Colonic mucosa (tissue), 4 donors: ENCODE results near the gene VIPR2. TPM values are rescaled to one million over a fixed set of nuclear protein-coding genes. Genes with fewer than 3 reads are reported as not detected.

Experiments
- DNase-seq: peaks from one replicate; pipeline ENCODE4 v3.0.0-alpha.2; 2020
- H3K27ac ChIP-seq: fragments of 200-600 bp; one replicate; pipeline ENCODE4 v1.8.0; 2021
- H3K27me3 ChIP-seq: fragments of 200-600 bp; one replicate; pipeline ENCODE4 v1.8.0; 2021
- H3K36me3 ChIP-seq: fragments of 200-600 bp; one replicate; pipeline ENCODE4 v1.8.0; 2021
- H3K4me1 ChIP-seq: fragments of 200-600 bp; one replicate; pipeline ENCODE4 v1.8.0; 2021; ENCODE audit warnings: mild to moderate bottlenecking
- H3K4me3 ChIP-seq: fragments of 200-600 bp; one replicate; pipeline ENCODE4 v1.8.0; 2021
- H3K9ac ChIP-seq, 2 donors: one replicate each; pipeline ENCODE4 v1.7.0; 2013; ENCODE audit warnings: control low read depth in 2 of 2, low read depth in 2 of 2, low read length in 2 of 2
- H3K9me3 ChIP-seq: fragments of 200-600 bp; one replicate; pipeline ENCODE4 v1.8.0; 2021
- CTCF ChIP-seq: fragments of 200-600 bp; IDR thresholded peaks from one replicate; pipeline ENCODE4 v1.8.0; 2022; ENCODE audit warnings: antibody characterized with exemption, mild to moderate bottlenecking
- intact Hi-C: fragments of 100-400 bp; cut with DNase I; formaldehyde crosslinking; loops from one replicate; pipeline ENCODE4 v1.14.1; 2022
- total RNA-seq, 2 donors: library from RNA; stranded (reverse); fragmentation: NEBNext Ultra II Directional in 1 of 2; extraction: Animal tissue kit (Norgen Biotek cat#: 25700) in 1 of 2; gene quantifications; one replicate each; pipeline ENCODE4 v1.2.1, GENCODE V29; 2021
- donor health status: healthy.
- donor health status: DM: no; HTN: no; CAD: no.
- donor health status: DM: no; HTN: no; CAD: no.

Gene VIPR2
- total RNA-seq, 2 donors from 2014 or later = 0.37 to 1.3 TPM

- Histone ChIP-seq H3K9ac (no peak overlapping the region), H3K4me3 (no peak overlapping the region), H3K9me3 (no peaks in the 10 kb centered on the region), H3K27ac (no peak overlapping the region), H3K4me1 (no peaks in the 10 kb centered on the region), H3K36me3 (no peaks in the 10 kb centered on the region), H3K27me3 (no peaks in the 10 kb centered on the region)
- DNase-seq = peak; percentile 4
- intact Hi-C loops = no loop called here
- TF ChIP-seq CTCF = no peak
Observed at GRCh38 chr7:159032753-159033472, 111.8 kb downstream of the VIPR2 start.

- TF ChIP-seq CTCF = no peak
- intact Hi-C loops = no loop called here
- Histone ChIP-seq H3K27ac (no peak overlapping the region), H3K4me3 (no peak overlapping the region), H3K36me3 (no peaks in the 10 kb centered on the region), H3K4me1 (peaks cover 2% of the 10 kb centered on the region), H3K27me3 (no peaks in the 10 kb centered on the region), H3K9ac (no peak overlapping the region), H3K9me3 (no peaks in the 10 kb centered on the region)
- DNase-seq = peak; percentile 17
Observed at GRCh38 chr7:159032322-159032721, 112.3 kb downstream of the VIPR2 start.

DNA sequence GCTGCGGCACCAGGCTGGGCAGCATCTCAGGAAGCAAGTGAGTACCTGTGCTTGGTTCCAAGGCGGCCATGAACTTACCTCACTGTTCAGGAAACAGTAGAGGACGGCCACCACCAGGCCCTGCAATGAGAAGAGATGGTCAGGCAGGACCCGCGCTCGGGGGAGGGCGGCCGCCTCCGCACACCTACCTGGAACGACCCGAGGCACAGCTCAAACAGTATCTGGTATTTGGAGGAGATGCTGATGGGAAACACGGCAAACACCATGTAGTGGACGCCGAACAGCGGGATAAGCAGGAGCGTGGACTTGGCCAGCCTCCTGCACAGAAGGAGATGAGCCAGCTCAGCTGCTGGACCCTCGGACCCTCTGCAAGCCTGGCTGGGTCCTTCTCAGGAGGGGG is 112.9 kb downstream of the VIPR2 start:
- Histone ChIP-seq H3K36me3 (no peaks in the 10 kb centered on the region), H3K4me3 (no peak overlapping the region), H3K27me3 (no peaks in the 10 kb centered on the region), H3K9ac (no peak overlapping the region), H3K27ac (no peak overlapping the region), H3K9me3 (no peaks in the 10 kb centered on the region), H3K4me1 (peaks cover 4% of the 10 kb centered on the region)
- intact Hi-C loops = no loop called here
- TF ChIP-seq CTCF = no peak
- peak; percentile 16 for DNase-seq

- TF ChIP-seq CTCF = no peak
- intact Hi-C loops = no loop called here
- H3K4me1 ChIP-seq = peaks cover 4% of the 10 kb centered on the region
- no peaks in the 10 kb centered on the region for H3K27me3 ChIP-seq
- DNase-seq = no peak
- H3K27ac ChIP-seq = peak overlapping the region; percentile 36
- H3K4me3 ChIP-seq = peak overlapping the region; percentile 46
- no peak overlapping the region for H3K9ac ChIP-seq
- H3K36me3 ChIP-seq = no peaks in the 10 kb centered on the region
- H3K9me3 ChIP-seq = no peaks in the 10 kb centered on the region
Observed at GRCh38 chr7:159031135-159031701, 113.4 kb downstream of the VIPR2 start.

DNA sequence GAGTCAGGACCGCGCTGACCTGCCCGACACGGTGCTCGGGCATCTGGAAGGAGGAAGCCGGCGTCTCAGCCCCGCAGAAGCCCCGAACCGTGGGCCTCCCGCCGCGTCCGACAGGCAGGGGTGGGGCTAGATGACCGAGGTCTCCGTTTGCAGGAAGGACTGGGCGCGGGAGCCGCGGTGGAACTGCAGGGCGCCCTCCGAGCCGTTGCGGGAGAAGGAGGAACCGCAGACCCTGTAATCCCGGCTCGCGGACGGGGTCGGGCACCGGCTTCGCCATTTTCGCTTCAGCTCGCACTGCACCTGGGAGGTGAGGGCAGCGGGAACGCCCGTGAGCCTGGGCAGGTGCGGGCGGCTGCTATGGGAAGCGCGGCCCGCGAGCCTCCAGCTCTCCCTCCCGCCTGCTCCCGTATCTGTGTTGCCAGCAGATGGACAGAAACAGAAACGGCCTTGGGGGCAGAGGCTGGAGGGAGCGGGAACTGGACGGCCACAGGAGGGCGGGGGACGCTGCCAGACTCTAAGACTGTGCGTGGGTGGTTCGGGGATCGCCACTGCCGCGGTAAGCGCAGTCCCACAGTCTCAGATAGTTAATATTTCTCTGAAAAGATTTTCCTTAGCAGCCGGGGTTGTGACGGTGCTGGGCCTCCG is 114.1 kb downstream of the VIPR2 start:
- no peaks in the 10 kb centered on the region for H3K9me3 ChIP-seq
- no peaks in the 10 kb centered on the region for H3K36me3 ChIP-seq
- H3K4me1 ChIP-seq = peaks cover 4% of the 10 kb centered on the region
- intact Hi-C loops = no loop called here
- DNase-seq = peak; percentile 56
- TF ChIP-seq CTCF = no peak
- H3K27me3 ChIP-seq = no peaks in the 10 kb centered on the region
- peak overlapping the region; percentile 46 for H3K4me3 ChIP-seq
- H3K27ac ChIP-seq = peak overlapping the region; percentile 36
- H3K9ac ChIP-seq = peak overlapping the region in 1 of 2 donors; percentile 30
